Trophoblast cell (in vitro differentiated cells and primary cell): ENCODE results near the gene NBEAL2.

ENCODE experiments used
- DNase-seq, 2 donors: peaks; one replicate each; pipeline ENCODE4 v3.0.0-alpha.2; 2016
- H2AFZ ChIP-seq: 2 replicates; pipeline ENCODE4 v1.6.1; 2013; ENCODE audit warnings: low read length, moderate library complexity, mild to moderate bottlenecking; ENCODE audit not compliant: insufficient read depth, poor library complexity
- H2AK5ac ChIP-seq: 2 replicates; pipeline ENCODE4 v1.6.1; 2013; ENCODE audit warnings: mild to moderate bottlenecking, low read length
- H2BK120ac ChIP-seq: 2 replicates; pipeline ENCODE4 v1.6.1; 2013; ENCODE audit warnings: low read length, mild to moderate bottlenecking, moderate library complexity; ENCODE audit not compliant: insufficient read depth, poor library complexity
- H2BK12ac ChIP-seq: 2 replicates; pipeline ENCODE4 v1.6.1; 2013; ENCODE audit warnings: mild to moderate bottlenecking, low read length, moderate library complexity
- H2BK5ac ChIP-seq: 2 replicates; pipeline ENCODE4 v1.6.1; 2013; ENCODE audit warnings: low read length, low read depth, moderate library complexity, mild to moderate bottlenecking; ENCODE audit not compliant: poor library complexity
- H3K14ac ChIP-seq: 2 replicates; pipeline ENCODE4 v1.6.1; 2013; ENCODE audit warnings: mild to moderate bottlenecking, low read length
- H3K18ac ChIP-seq: 2 replicates; pipeline ENCODE4 v1.6.1; 2013; ENCODE audit warnings: mild to moderate bottlenecking, low read length
- H3K23ac ChIP-seq: 2 replicates; pipeline ENCODE4 v1.6.1; 2013; ENCODE audit warnings: low read length
- H3K27ac ChIP-seq: 2 replicates; pipeline ENCODE4 v1.5.1; 2013; ENCODE audit warnings: low read depth, mild to moderate bottlenecking, inconsistent platforms, low read length, moderate library complexity
- H3K27me3 ChIP-seq: 2 replicates; pipeline ENCODE4 v1.6.1; 2013; ENCODE audit warnings: inconsistent platforms, mild to moderate bottlenecking, low read length, moderate library complexity; ENCODE audit not compliant: insufficient read depth
- H3K36me3 ChIP-seq, 2 experiments: 1 replicate in 1 of 2; 2 replicates in 1 of 2; pipeline ENCODE4 v1.6.1; 2013; ENCODE audit warnings: low read length in 2 of 2, mild to moderate bottlenecking in 2 of 2, moderate library complexity in 1 of 2; ENCODE audit not compliant: insufficient read depth in 2 of 2, control insufficient read depth in 1 of 2
- H3K4ac ChIP-seq: 2 replicates; pipeline ENCODE4 v1.6.1; 2013; ENCODE audit warnings: low read depth, mild to moderate bottlenecking, low read length, moderate library complexity
- H3K4me1 ChIP-seq, 2 experiments: 1 replicate in 1 of 2; 2 replicates in 1 of 2; pipeline ENCODE4 v1.6.1; 2013; ENCODE audit warnings: low read length in 2 of 2, mild to moderate bottlenecking in 2 of 2, moderate library complexity in 1 of 2; ENCODE audit not compliant: insufficient read depth in 2 of 2, control insufficient read depth in 1 of 2
- H3K4me2 ChIP-seq: 2 replicates; pipeline ENCODE4 v1.6.1; 2013; ENCODE audit warnings: inconsistent platforms, mild to moderate bottlenecking, low read length, moderate library complexity
- H3K4me3 ChIP-seq: 2 replicates; pipeline ENCODE4 v1.5.1; 2013; ENCODE audit warnings: mild to moderate bottlenecking, low read depth, low read length, inconsistent platforms
- H3K79me1 ChIP-seq: one replicate; pipeline ENCODE4 v1.6.1; 2013; ENCODE audit warnings: low read length
- H3K79me2 ChIP-seq: 2 replicates; pipeline ENCODE4 v1.6.1; 2013; ENCODE audit warnings: low read length, mild to moderate bottlenecking; ENCODE audit not compliant: control insufficient read depth, insufficient read depth, poor library complexity
- H3K9ac ChIP-seq: 2 replicates; pipeline ENCODE4 v1.6.1; 2013; ENCODE audit warnings: mild to moderate bottlenecking, low read length
- H3K9me3 ChIP-seq: 2 replicates; pipeline ENCODE4 v1.6.1; 2013; ENCODE audit warnings: low read depth, mild to moderate bottlenecking, control low read depth, inconsistent platforms, low read length; ENCODE audit not compliant: insufficient read depth
- H4K12ac ChIP-seq: 2 replicates; pipeline ENCODE4 v1.6.1; 2013; ENCODE audit warnings: low read depth, mild to moderate bottlenecking, low read length, moderate library complexity
- H4K8ac ChIP-seq: 2 replicates; pipeline ENCODE4 v1.6.1; 2013; ENCODE audit warnings: low read depth, mild to moderate bottlenecking, low read length, moderate library complexity
- H4K91ac ChIP-seq: one replicate; pipeline ENCODE4 v1.6.1; 2013; ENCODE audit warnings: low read depth, mild to moderate bottlenecking, low read length, moderate library complexity
- WGBS: extraction: QIAGEN DNeasy Blood & Tissue Kit; methylation state at CpG from one replicate; pipeline ENCODE4 v1.1.7; 2013; ENCODE audit warnings: missing lambda C conversion rate; ENCODE audit not compliant: insufficient read length, insufficient coverage; ENCODE audit errors: extremely low coverage; 5-methylcytosine and 5-hydroxymethylcytosine counted together

NBEAL2 gene

GRCh38 chr3:46978381-46978780, 1.1 kb upstream of the NBEAL2 start:
- H2AK5ac ChIP-seq = no peak overlapping the region
- H3K4ac ChIP-seq = no peak overlapping the region
- no peak overlapping the region for H3K18ac ChIP-seq
- H3K36me3 ChIP-seq = no peaks in the 10 kb centered on the region
- H4K12ac ChIP-seq = no peak overlapping the region
- H3K23ac ChIP-seq = no peak overlapping the region
- DNase-seq = no peak
- no peak overlapping the region for H3K9ac ChIP-seq
- H3K79me1 ChIP-seq = peaks cover 28% of the 10 kb centered on the region
- peak overlapping the region; percentile 19 for H2BK12ac ChIP-seq
- no peak overlapping the region for H2BK120ac ChIP-seq
- H2AFZ ChIP-seq = no peak overlapping the region
- H4K8ac ChIP-seq = no peak overlapping the region
- no peak overlapping the region for H3K14ac ChIP-seq
- peaks cover 24% of the 10 kb centered on the region for H3K79me2 ChIP-seq
- peaks cover 26 to 36% of the 10 kb centered on the region in 2 experiments for H3K4me1 ChIP-seq
- H3K4me2 ChIP-seq = no peak overlapping the region
- H3K4me3 ChIP-seq = no peak overlapping the region
- H2BK5ac ChIP-seq = no peak overlapping the region
- H4K91ac ChIP-seq = peak overlapping the region; percentile 74
- H3K27ac ChIP-seq = no peak overlapping the region
- H3K9me3 ChIP-seq = no peaks in the 10 kb centered on the region
- WGBS = no CpG with 5 or more reads among the region's 9 CpGs
- no peaks in the 10 kb centered on the region for H3K27me3 ChIP-seq

- Histone ChIP-seq H2AFZ (peak overlapping the region; percentile 19), H4K12ac (peak overlapping the region; percentile 17), H4K8ac (peak overlapping the region; percentile 41), H3K4me3 (peak overlapping the region; percentile 72), H2BK120ac (peak overlapping the region; percentile 63), H3K4me1 (peaks cover 28 to 36% of the 10 kb centered on the region in 2 experiments), H2AK5ac (peak overlapping the region; percentile 62), H3K36me3 (no peaks in the 10 kb centered on the region), H2BK5ac (peak overlapping the region; percentile 36), H3K79me1 (peaks cover 28% of the 10 kb centered on the region), H2BK12ac (peak overlapping the region; percentile 18), H3K9me3 (no peaks in the 10 kb centered on the region), H3K27me3 (no peaks in the 10 kb centered on the region), H3K18ac (peak overlapping the region; percentile 73), H3K14ac (peak overlapping the region; percentile 78), H3K4ac (peak overlapping the region; percentile 13), H3K79me2 (peaks cover 20% of the 10 kb centered on the region), H3K27ac (no peak overlapping the region), H3K9ac (peak overlapping the region; percentile 75), H3K4me2 (peak overlapping the region; percentile 97), H3K23ac (no peak overlapping the region), H4K91ac (peak overlapping the region; percentile 68)
- no CpG with 5 or more reads among the region's 40 CpGs for WGBS
- no peak for DNase-seq
Measured at GRCh38 chr3:46979958-46980497, 562 bp downstream of the NBEAL2 start.

GRCh38 chr3:46981932-46982471, 2.5 kb downstream of the NBEAL2 start:
- no CpG with 5 or more reads among the region's 5 CpGs for whole genome bisulfite sequencing
- H3K4me2 ChIP-seq = peak overlapping the region; percentile 70

GRCh38 chr3:46982546-46982945, 3.1 kb downstream of the NBEAL2 start:
- no peak overlapping the region for H3K4me2 ChIP-seq
- peaks cover 40 to 53% of the 10 kb centered on the region in 2 experiments for H3K4me1 ChIP-seq
- H3K79me1 ChIP-seq = peaks cover 19% of the 10 kb centered on the region
- H3K79me2 ChIP-seq = peaks cover 13% of the 10 kb centered on the region
- peak overlapping the region; percentile 53 for H2BK12ac ChIP-seq
- H4K91ac ChIP-seq = peak overlapping the region; percentile 74
- H3K27me3 ChIP-seq = no peaks in the 10 kb centered on the region
- peak overlapping the region; percentile 37 for H2BK120ac ChIP-seq
- H3K9ac ChIP-seq = no peak overlapping the region
- H3K4me3 ChIP-seq = no peak overlapping the region
- H4K12ac ChIP-seq = peak overlapping the region; percentile 17
- peak overlapping the region; percentile 34 for H3K18ac ChIP-seq
- H3K27ac ChIP-seq = peak overlapping the region; percentile 4
- no peak for DNase-seq
- H4K8ac ChIP-seq = peak overlapping the region; percentile 18
- H3K36me3 ChIP-seq = no peaks in the 10 kb centered on the region
- no peak overlapping the region for H2AFZ ChIP-seq
- H2BK5ac ChIP-seq = peak overlapping the region; percentile 29
- H2AK5ac ChIP-seq = peak overlapping the region; percentile 68
- H3K9me3 ChIP-seq = no peaks in the 10 kb centered on the region
- peak overlapping the region; percentile 40 for H3K4ac ChIP-seq
- H3K14ac ChIP-seq = peak overlapping the region; percentile 50
- WGBS = no CpG with 5 or more reads among the region's 2 CpGs
- no peak overlapping the region for H3K23ac ChIP-seq

More at GRCh38 chr3:46981932-46982471, 2.5 kb downstream of the NBEAL2 start:
- H4K91ac ChIP-seq = peak overlapping the region; percentile 86
- no peak overlapping the region for H2BK12ac ChIP-seq
- no peaks in the 10 kb centered on the region for H3K27me3 ChIP-seq
- H3K14ac ChIP-seq = peak overlapping the region; percentile 65
- H3K27ac ChIP-seq = peak overlapping the region; percentile 50
- peak overlapping the region; percentile 48 for H3K4ac ChIP-seq
- no peak overlapping the region for H3K4me3 ChIP-seq
- peaks cover 21% of the 10 kb centered on the region for H3K79me1 ChIP-seq
- no peak overlapping the region for H2AK5ac ChIP-seq
- H4K8ac ChIP-seq = peak overlapping the region; percentile 64
- DNase-seq = no peak
- peak overlapping the region; percentile 81 for H3K18ac ChIP-seq
- H3K23ac ChIP-seq = no peak overlapping the region
- peak overlapping the region; percentile 54 for H2AFZ ChIP-seq
- no peaks in the 10 kb centered on the region for H3K9me3 ChIP-seq
- no peak overlapping the region for H3K9ac ChIP-seq
- H2BK5ac ChIP-seq = peak overlapping the region; percentile 69
- H3K4me1 ChIP-seq = peaks cover 37 to 50% of the 10 kb centered on the region in 2 experiments
- no peaks in the 10 kb centered on the region for H3K36me3 ChIP-seq
- H4K12ac ChIP-seq = no peak overlapping the region
- H2BK120ac ChIP-seq = peak overlapping the region; percentile 51
- peaks cover 13% of the 10 kb centered on the region for H3K79me2 ChIP-seq
